Endometrium (tissue), 2 donors: ENCODE data around the gene PARP9.

Experiments
- FAIRE-seq: peaks from 2 replicates; lab custom pipeline; 2012; peaks lifted over from hg19 to GRCh38; lab: Jason Lieb, UNC
- donor health status: control.
- donor health status: control.

PARP9 gene

GRCh38 chr3:122564155-122564912, at the start of gene PARP9, which contains the start of gene DTX3L:
TSS of gene PARP9 (minus strand) at chr3:122564300. CDS start at chr3:122559620, 4,680 bp downstream.
TSS of gene DTX3L (plus strand) at chr3:122564338. CDS start at chr3:122564427, 89 bp downstream.
- FAIRE-seq: no peak

DNA sequence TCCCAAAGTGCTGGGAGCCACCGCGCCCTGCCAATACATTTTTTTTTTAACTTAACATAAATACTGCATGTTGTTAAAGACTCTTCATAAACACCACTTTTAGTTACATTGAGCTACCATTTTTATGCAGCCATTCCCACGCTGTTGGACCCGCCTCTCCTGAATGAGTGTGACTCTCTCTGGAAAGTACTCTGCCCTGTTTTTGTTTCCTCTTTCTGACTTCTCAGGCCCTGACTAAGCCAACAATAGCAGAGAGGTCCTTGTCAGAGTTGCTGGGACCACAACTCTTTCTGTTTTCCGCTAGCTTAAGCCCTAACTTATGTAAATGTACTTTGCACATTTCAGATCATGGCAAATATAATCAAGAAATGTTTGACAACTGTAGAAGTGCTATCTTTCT, 48.6 kb upstream of the PARP9 start:
- FAIRE-seq: no peak

- FAIRE-seq: no peak
These were observed 45.9 kb upstream of the PARP9 start for GRCh38 chr3:122609798-122610559.

DNA sequence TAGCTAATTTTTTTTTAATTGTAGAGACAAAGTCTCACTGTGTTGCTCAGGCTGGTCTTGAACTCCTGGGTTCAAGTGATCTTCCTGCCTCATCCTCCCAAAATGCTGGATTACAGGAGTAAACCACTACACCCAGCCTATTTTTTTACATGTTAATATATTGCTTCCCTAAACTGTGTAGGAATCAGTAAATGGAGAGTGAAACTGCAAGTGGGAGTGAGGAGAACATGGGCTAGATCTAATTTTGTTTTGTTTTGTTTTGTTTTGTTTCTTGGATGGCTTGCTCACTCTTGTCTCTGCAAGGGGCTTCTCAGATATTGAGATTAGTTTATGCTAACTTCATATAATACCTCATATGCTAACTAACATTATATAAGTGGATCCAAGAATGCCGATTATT, 44.8 kb upstream of the PARP9 start:
- no peak for FAIRE-seq

- FAIRE-seq: no peak
These were observed 42.2 kb upstream of the PARP9 start for GRCh38 chr3:122606330-122606729.

GRCh38 chr3:122603056-122603455, 39.0 kb upstream of the PARP9 start:
- FAIRE-seq: no peak

DNA sequence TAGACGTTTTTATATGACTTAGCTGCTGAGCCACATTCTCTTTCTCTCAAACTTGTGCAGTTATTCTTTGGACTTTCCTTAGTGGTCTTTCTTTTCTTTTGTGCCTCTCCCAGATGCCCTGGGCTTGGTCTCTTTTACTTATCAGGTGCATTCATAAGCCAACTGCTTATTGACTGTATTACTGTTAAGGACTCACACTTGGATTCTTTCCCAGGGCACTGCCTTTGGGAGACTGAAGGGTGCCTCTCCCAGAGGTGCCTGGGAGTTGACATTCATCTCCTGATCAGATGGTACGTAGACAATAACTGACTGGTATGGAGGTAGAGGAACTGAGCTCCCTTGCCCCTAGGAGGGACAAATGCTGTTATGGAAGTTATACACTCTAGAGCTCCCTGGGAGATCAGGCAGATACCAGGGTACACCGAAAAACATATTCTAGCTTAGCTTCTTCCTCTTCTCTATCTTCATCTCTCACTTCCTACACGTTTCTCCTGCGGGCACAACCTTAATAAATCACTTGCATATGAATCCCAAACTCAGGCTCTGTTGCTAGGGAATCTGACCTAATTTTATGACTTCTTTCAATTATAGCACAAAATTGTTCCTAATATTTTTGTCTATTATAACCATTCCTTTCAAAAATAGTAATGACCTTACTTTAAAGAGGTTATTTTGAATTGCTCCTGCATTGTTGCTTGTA, 38.1 kb upstream of the PARP9 start:
- no peak for FAIRE-seq

DNA sequence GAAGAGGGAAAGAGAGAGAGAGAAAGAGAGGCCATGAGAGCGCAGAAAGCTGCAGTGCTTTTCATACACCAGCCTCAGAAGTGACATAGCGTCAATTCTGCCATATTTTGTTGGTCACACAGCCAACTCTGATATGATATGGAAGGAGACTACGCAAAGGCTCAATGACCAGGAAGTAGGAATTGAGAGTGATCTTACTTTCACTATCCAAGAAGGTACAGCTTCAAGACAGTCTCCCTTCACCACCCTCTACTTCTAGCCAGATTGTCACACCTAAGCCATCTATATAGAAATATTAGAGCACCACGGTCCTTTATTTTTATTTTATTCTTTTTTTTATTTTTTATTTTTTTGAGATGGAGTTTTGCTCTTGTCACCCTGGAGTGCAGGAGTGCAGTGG, 34.5 kb upstream of the PARP9 start:
- FAIRE-seq: no peak

GRCh38 chr3:122598151-122598550, 34.1 kb upstream of the PARP9 start:
- no peak for FAIRE-seq

DNA sequence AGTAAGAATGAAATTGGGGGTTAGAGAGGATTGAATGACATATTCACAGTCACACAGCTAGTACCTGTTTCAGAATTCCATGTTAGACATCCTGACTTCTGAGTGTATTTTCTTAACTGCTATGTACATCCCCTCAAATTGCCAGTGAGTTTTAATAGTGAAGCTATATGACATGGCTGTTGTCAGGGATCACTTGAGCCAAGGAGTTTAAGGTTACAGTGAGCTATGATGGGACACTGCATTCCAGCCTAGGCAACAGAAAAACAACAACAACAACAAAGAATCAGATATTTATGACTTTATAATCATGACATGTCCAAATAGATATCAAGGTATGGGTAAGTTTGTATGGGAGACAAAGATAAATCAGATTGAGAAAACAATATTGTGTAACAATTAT, 29.9 kb upstream of the PARP9 start:
- no peak for FAIRE-seq

DNA sequence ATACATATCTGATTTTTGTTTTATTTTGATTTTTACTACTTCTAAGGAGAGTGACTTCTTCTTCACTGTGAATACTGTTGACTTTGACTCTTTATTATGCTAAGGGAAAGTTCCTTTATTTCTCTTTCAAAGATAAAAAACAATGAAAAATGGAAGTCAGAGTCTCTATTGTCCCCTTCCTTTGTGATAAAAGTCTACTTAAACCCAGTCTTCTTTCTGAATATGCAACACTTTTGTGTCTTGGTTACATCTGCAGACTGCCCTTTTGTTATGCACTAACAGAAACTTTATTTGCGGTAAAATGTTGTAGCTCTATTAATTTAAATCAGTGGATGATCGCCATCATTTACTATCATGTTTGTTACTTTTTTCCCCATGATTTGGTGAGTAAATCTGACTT, 26.5 kb upstream of the PARP9 start:
- no peak for FAIRE-seq

DNA sequence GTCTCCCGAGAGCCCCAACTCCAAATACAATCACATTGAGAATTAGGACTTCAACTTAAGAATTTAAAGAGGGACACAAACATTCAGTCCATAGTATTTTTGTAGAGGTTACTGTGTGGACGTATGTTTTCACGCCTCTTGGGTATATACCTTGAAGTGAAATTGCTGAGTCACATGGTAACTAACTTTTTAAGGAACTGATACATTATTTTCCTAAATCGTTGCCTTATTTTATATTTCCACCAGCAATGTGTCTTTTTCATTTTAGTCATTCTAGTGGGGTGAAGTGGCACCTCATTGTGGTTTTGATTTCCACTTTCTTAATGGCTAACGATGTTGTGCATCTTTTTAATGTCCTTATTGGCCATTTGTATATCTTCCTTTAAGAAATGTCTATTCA, 25.2 kb upstream of the PARP9 start:
- no peak for FAIRE-seq

GRCh38 chr3:122587572-122587971, 23.5 kb upstream of the PARP9 start:
- FAIRE-seq: no peak

DNA sequence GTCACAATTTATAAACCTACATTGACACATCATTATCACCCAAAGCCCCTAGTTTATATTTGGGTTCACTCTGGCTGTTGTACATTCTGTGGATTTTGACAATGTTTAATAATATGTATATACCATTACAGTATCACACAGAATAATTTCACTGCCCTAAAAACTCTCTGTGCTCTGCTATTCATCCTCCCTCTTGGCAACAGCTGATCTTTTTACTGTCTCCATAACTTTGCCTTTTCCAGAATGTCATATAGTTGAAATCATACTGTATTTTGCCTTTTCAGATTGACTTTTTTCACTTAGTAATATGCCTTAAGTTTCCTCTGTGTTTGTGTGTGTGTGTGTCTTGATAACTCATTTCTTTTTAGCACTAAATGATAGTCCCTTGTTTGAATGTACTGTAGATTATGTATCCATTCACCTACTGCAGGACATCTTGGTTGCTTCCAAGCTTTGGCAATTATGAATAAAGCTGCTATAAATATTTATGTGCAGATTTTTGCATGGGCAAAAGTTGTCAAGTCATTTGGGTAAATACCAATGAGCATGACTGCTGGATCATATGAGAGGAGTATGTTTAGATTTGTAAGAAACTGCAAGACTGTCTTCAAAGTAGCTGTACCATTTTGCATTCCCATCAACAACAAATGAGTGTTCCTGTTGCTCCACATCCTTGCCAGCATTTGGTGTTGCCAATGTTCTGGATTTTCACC, 22.8 kb upstream of the PARP9 start:
- FAIRE-seq: no peak

DNA sequence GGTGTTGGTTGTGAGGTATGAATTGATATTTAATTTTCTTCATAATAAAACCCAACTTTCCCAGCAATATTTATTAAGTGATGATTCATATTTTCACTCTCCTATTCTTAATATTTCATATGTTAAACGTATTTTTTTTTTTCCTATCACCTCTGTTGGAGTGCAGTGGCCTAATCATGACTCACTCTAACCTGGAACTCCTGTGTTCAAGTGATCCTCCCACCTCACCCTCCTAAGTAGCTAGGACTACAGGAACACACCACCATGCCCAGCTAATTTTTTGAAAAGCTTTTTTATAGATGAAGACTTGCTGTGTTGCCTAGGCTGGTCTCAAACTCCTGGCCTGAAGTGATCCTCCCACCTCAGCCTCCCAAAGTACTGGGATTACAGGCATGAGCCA, 22.0 kb upstream of the PARP9 start:
- no peak for FAIRE-seq

DNA sequence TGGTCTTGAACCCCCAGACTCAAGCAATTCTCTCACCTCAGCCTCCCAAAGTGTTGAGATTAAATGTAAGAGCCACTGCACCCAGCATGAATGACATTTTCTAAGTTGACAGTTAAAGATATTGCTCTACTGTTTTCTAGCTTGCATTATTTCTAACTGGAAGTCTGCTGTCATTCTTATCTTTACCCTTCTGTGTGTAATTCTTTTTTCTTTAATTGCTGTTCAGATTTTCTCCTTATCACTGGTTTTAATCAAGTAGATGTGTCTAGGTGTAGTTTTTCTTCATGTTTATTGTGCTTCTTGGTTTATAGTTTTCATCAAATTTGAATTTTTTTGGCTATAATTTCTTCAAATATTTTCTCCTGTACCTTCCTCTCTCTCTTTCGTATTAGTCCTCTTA, 18.3 kb upstream of the PARP9 start:
- FAIRE-seq: no peak

- no peak for FAIRE-seq
These were observed 17.5 kb upstream of the PARP9 start for GRCh38 chr3:122581622-122582021.

GRCh38 chr3:122580470-122580869, 16.4 kb upstream of the PARP9 start:
- FAIRE-seq: no peak

DNA sequence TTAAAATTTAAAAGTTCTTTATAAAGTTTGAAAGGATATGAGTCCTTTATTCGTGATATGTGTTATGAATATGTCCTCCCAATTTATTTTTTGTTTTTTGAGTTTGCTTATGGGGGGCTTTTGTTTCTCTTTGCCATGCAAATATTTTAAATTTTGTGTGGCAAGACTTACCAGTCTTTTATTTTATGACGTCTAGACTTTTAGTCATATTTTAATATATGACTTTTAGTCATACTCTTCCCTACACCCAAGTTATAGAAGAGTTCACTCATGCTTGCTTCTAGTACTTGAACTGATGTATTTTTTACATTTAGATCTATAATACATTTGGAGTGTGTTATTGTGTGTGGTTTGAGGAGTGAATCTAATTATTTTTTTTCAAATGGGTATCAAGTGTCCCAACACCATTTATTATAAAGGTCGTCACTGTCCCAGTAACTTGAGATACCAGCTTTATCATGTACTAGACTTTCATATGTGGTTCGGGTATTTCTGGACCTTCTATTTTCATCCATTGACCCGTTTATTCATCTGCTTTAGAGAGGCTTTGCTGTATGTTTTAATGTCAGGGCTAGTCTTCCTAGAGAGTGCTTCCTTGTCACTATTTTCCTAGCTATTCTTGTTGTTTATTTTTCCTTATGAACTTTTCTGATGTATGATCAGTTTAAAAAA, 14.1 kb upstream of the PARP9 start:
- no peak for FAIRE-seq

- FAIRE-seq: no peak
These were observed 13.4 kb upstream of the PARP9 start, which contains the start of gene PARP15 for GRCh38 chr3:122577409-122578031. TSS of gene PARP15 (plus strand) at chr3:122577650. CDS start at chr3:122577668, 18 bp downstream.
